MG63 (cell line): ENCODE results near the gene TMC3. TPM values are rescaled to one million over a fixed set of nuclear protein-coding genes. Genes with fewer than 3 reads are reported as not detected.

Source experiments
- DNase-seq: peaks from one replicate; pipeline ENCODE4 v3.0.0-alpha.2; 2020
- H3K27me3 ChIP-seq: fragments of 250-450 bp; sonication (Bioruptor Pico); 2 replicates; pipeline ENCODE4 v1.5.1; 2020; ENCODE audit warnings: mild to moderate bottlenecking, moderate library complexity
- H3K36me3 ChIP-seq: fragments of 250-450 bp; sonication (Bioruptor Pico); 2 replicates; pipeline ENCODE4 v1.5.1; 2020; ENCODE audit warnings: mild to moderate bottlenecking, moderate library complexity
- H3K4me3 ChIP-seq: fragments of 250-450 bp; sonication (Bioruptor Pico); 2 replicates; pipeline ENCODE4 v1.5.1; 2020; ENCODE audit warnings: mild to moderate bottlenecking, moderate library complexity
- H3K9me3 ChIP-seq: fragments of 250-450 bp; sonication (Bioruptor Pico); 2 replicates; pipeline ENCODE4 v1.5.1; 2020; ENCODE audit warnings: mild to moderate bottlenecking, moderate library complexity
- total RNA-seq: library from RNA; depleted of rRNA; stranded (reverse); fragments of >200 nt; shearing (Covaris generic); gene quantifications from 2 replicates; pipeline ENCODE4 v1.2.3, GENCODE V29; 2014; ENCODE audit warnings: low replicate concordance

TMC3 gene
- total RNA-seq, 1 experiment from 2014 or later: not detected

DNA sequence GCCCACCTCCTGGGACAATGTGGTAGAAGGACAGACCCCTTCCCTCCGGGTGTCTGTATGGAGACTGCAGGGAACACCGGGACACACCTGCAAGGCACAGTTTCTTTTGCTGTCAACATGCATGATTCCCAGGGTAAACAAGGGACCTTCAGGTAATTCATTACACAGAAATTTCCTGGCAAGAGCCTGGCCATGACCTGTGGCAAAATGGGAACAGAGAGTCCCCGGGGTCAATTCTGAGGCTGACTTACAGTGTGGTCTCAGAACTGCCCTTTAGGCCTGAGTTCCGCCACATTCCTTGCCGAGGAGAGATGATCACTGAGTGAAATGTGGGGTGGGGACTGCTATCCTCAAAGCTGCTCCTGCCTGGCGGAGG lies 56.4 kb downstream of the TMC3 start:
- H3K9me3 ChIP-seq: no peaks in the 10 kb centered on the region
- no peak overlapping the region for H3K4me3 ChIP-seq
- H3K27me3 ChIP-seq: no peaks in the 10 kb centered on the region
- DNase-seq: no peak
- peaks cover 18% of the 10 kb centered on the region for H3K36me3 ChIP-seq

GRCh38 chr15:81316267-81316666 lies 57.7 kb downstream of the TMC3 start:
- Histone ChIP-seq H3K4me3 (no peak overlapping the region), H3K36me3 (peaks cover 29% of the 10 kb centered on the region), H3K27me3 (no peaks in the 10 kb centered on the region), H3K9me3 (no peaks in the 10 kb centered on the region)
- no peak for DNase-seq

DNA sequence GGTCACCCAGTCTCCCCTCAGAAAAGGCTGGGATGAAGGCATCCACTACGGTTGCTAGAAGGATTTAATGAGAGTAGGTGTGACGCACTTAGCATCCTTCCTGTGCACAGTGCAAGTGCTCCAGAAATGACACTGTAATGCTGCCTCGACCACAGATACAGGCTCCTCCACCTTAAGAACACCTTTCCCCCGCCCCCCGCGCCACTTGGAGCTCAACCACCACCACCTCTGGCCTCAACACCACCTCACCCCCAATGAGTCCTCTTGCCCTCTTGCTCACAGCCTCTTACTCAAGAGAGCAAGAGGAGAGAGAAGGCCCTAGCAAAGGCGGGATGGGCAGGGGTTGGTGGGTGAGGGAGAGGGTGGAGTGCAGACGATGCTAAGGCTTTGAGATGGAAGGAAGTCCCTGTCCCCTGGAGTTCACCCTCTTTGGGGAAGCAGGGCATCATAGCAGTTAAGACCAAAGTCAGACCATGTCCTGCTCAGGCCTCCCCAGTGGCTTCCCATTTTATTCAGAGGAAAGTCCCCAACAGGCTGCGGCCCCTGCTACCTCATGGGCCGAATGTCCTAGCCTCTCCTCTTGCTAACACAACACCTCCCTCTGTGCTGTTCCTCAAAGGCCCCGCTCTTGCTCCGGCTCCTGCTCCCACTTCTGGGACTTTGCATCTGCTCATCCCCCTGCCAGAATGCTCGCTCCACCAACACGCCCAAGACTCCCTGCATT lies 58.4 kb downstream of the TMC3 start:
- H3K4me3 ChIP-seq: no peak overlapping the region
- peaks cover 29% of the 10 kb centered on the region for H3K36me3 ChIP-seq
- H3K9me3 ChIP-seq: no peaks in the 10 kb centered on the region
- no peaks in the 10 kb centered on the region for H3K27me3 ChIP-seq
- DNase-seq: no peak

DNA sequence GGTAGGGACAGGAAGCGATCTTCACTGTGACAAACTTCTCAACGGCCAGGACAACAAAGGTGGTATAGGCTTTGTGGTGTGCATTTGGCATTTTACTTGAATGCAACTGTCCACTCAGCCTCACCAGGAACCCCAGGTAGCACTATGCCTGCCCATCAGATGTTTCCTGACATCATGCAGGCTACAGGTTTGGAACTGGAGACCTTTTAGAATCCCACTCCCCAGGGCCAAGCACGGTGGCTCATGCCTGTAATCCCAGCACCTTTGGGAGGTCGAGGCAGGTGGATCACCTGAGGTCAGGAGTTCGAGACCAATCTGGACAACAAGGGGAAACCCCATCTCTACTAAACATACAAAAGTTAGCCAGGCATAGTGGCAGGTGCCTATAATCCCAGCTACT lies 59.6 kb downstream of the TMC3 start:
- H3K4me3 ChIP-seq: no peak overlapping the region
- peaks cover 26% of the 10 kb centered on the region for H3K36me3 ChIP-seq
- no peaks in the 10 kb centered on the region for H3K9me3 ChIP-seq
- no peak for DNase-seq
- no peaks in the 10 kb centered on the region for H3K27me3 ChIP-seq

DNA sequence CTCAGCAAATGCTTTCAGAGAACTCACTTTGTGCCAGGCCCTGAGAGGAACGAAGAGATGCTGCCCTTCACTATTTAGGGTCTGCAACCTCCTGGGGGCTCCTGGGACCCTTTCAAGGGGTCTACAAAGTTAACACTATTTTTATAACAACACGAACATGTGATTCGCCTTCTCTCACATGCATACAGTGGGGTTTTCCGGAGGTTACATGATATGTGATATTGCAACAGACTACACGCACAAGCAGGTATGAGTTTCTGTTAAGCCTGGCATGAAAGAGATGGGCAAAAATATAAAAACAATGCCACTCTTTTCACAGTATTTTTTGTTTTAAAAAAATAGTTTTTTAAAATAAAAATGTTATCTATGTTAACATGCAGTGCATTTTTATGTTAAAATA lies 60.3 kb downstream of the TMC3 start:
- Histone ChIP-seq H3K9me3 (no peaks in the 10 kb centered on the region), H3K4me3 (no peak overlapping the region), H3K27me3 (no peaks in the 10 kb centered on the region), H3K36me3 (peaks cover 28% of the 10 kb centered on the region)
- DNase-seq: no peak

GRCh38 chr15:81312790-81313543 lies 61.0 kb downstream of the TMC3 start:
- peak; percentile 99 for DNase-seq
- Histone ChIP-seq H3K27me3 (no peaks in the 10 kb centered on the region), H3K36me3 (peaks cover 22% of the 10 kb centered on the region), H3K4me3 (no peak overlapping the region), H3K9me3 (no peaks in the 10 kb centered on the region)

- Histone ChIP-seq H3K27me3 (no peaks in the 10 kb centered on the region), H3K9me3 (no peaks in the 10 kb centered on the region), H3K4me3 (no peak overlapping the region), H3K36me3 (peaks cover 18% of the 10 kb centered on the region)
- DNase-seq: no peak
Observed at GRCh38 chr15:81311752-81312464, 62.1 kb downstream of the TMC3 start.

DNA sequence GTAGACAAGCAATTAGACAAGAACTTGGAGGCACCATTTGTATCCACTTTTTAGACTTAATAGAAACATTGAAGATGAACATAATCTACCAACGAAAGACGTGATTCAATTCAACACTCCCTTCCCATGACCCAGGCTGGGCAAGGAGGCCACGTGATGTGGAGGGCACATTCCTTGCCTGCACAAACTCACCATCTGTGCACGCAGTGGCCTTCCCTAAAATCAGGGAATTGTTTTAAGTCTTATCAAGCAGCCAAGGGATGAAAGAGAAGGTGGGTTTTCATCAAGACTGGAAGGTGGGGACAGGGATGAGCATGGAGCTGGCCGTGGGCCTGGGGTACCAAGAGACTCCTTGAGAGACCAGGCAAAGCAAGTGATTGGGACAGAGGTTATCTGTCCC lies 63.5 kb downstream of the TMC3 start:
- DNase-seq: no peak
- Histone ChIP-seq H3K36me3 (peaks cover 18% of the 10 kb centered on the region), H3K9me3 (no peaks in the 10 kb centered on the region), H3K27me3 (no peaks in the 10 kb centered on the region), H3K4me3 (no peak overlapping the region)

- H3K36me3 ChIP-seq: peaks cover 18% of the 10 kb centered on the region
- no peaks in the 10 kb centered on the region for H3K27me3 ChIP-seq
- DNase-seq: peak; percentile 52
- no peak overlapping the region for H3K4me3 ChIP-seq
- no peaks in the 10 kb centered on the region for H3K9me3 ChIP-seq
Observed at GRCh38 chr15:81309647-81310450, 64.2 kb downstream of the TMC3 start.

DNA sequence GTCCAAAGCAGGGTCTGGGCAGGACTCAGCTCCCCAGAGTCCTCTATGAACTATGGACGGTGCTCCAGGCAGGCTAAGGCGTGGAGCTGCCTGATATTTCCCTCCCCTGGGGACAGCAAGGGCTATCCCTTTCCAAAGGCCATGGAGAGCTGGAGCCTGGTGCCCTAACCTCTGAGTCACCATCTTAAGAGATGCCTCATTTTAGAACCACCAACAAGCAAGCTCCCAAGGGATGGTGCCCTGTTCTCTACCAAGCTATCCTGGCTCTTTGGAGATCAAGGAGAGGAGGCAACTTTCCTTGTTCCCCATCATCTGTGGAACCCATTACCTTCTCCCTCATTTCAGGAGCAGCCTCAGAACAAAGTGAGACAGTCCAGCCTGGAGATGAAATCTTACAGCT lies 65.8 kb downstream of the TMC3 start:
- Histone ChIP-seq H3K9me3 (no peaks in the 10 kb centered on the region), H3K27me3 (no peaks in the 10 kb centered on the region), H3K4me3 (no peak overlapping the region), H3K36me3 (peaks cover 14% of the 10 kb centered on the region)
- DNase-seq: peak; percentile 19

- Histone ChIP-seq H3K4me3 (no peak overlapping the region), H3K9me3 (no peaks in the 10 kb centered on the region), H3K27me3 (no peaks in the 10 kb centered on the region), H3K36me3 (peaks cover 3% of the 10 kb centered on the region; the same call in 1 of the 2 replicates)
- DNase-seq: no peak
Observed at GRCh38 chr15:81304226-81304625, 69.8 kb downstream of the TMC3 start.

DNA sequence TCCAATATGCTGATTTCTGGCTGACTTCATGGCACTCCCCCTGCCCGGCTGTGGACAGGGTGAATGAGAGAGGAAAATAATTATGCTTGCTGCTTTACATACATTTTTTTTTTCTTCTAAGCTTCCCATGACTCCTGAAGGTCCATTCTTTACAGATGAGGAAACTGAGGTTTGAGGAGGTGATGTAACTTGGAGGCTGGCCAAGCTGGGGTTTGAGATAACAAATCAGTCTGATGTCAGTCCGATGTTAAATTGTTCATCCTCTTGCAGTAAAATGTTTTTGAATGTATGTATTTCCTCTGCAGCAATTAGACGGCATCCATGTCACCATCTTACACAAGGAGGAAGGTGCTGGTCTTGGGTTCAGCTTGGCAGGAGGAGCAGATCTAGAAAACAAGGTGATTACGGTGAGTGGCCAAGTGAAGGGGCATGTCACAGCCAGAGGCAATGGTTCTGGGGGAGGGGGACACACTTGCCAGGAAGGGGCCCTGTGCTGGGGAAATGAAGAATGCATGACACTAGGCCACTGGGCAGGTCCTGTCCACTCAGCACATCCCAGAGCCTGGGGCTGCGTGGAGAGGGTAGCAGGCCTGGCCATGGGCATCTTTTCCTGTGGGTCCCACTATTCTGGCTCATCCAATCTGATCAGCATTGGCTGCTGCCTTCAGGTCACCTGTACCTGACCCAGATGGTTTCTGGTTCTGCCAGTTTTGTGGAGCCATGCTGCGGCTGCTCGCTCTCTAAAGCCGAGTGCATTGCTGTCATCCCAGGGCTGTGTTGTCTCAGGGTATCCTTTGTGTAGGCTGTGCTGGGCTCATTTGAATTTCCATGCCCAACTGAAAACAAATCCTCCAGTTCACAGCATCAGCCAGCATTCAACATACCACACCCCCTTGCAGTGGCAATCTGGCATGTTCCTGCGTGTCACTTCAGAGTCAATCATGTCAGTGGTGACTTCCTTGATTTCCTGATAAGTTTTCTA lies 70.5 kb downstream of the TMC3 start:
- no peaks in the 10 kb centered on the region for H3K9me3 ChIP-seq
- no peak for DNase-seq
- no peaks in the 10 kb centered on the region; the same call in 1 of the 2 replicates for H3K36me3 ChIP-seq
- H3K4me3 ChIP-seq: no peak overlapping the region
- H3K27me3 ChIP-seq: no peaks in the 10 kb centered on the region

DNA sequence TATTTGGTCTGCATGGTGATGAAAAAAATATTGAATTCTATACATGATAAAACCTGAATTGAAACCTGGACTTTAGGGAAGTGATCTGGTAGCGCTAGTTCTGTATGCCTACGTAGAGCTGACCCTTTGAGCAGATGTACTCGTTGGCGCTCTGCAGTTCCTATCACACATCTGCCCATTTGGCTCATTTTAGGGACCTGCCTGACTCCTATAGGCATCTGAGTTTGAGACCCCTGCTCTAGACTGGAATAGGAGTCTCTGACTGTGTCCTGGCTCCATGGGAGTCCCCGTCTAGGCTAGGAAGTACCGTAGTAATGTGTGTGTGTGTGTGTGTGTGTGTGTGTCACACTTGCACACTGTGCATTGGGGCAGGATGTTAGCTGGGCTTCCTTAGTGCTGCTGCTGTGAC lies 71.3 kb downstream of the TMC3 start:
- no peaks in the 10 kb centered on the region; the same call in 1 of the 2 replicates for H3K36me3 ChIP-seq
- no peaks in the 10 kb centered on the region for H3K27me3 ChIP-seq
- no peak for DNase-seq
- H3K9me3 ChIP-seq: no peaks in the 10 kb centered on the region
- H3K4me3 ChIP-seq: no peak overlapping the region

DNA sequence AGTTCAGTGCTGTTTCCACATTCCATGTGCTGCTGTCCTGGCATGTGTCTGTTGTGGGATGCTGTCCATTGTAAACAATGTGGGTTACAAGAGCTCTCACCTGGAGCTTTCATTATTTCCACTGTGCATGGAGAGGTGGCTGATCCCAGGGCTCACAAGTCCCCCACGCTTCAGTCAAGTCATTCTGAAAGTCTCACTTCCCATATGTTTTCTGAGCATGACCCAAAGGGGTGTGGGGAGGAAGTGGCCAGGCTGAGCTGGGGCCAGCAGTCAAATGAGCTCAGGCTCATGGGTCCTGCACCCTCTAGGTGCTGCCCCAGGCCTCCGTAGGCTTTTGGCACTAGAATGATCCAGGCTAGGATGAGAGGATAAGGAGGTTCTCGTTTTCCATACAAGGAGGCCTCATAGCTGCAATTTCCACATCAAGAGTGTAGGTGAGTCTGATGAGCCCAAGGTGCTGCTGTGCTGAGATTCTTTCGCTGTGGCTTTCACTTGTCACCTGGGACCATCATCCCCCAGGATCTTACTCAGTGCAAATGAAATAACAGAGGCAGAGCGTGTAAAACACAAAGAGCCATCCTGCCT lies 72.1 kb downstream of the TMC3 start:
- no peaks in the 10 kb centered on the region for H3K36me3 ChIP-seq
- H3K4me3 ChIP-seq: no peak overlapping the region
- DNase-seq: no peak
- H3K9me3 ChIP-seq: no peaks in the 10 kb centered on the region
- no peaks in the 10 kb centered on the region for H3K27me3 ChIP-seq

DNA sequence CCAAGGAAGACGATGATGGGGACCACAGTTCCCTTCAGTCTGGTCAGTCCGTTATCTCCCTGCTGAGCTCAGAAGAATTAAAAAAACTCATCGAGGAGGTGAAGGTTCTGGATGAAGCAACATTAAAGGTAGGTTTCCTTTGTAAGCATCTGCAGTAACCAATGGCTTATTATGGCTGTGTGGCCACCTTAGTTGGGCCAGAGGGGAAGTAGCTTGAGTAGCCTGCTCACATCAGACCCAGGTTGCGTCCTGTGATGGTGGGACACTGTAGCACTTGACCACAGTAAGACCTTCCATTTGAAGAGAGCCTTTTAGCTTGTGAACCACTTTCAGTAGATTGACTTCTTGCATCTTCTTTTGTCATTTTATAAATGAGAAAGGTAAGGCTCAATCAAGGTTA lies 72.6 kb downstream of the TMC3 start:
- DNase-seq: no peak
- H3K4me3 ChIP-seq: no peak overlapping the region
- H3K36me3 ChIP-seq: no peaks in the 10 kb centered on the region
- no peaks in the 10 kb centered on the region for H3K27me3 ChIP-seq
- H3K9me3 ChIP-seq: no peaks in the 10 kb centered on the region
